HG03196 (cell line): Measurements from ENCODE around the gene TRIM41.

ENCODE experiments used
- ATAC-seq: cut with Tn5 transposase; IDR thresholded peaks from one replicate; pipeline ENCODE4 v1.9.1; 2021; ENCODE audit not compliant: unreplicated experiment

TRIM41 gene

GRCh38 chr5:181231432-181231831 lies 8.4 kb downstream of the TRIM41 start:
- no peak for ATAC-seq

GRCh38 chr5:181232593-181232992 lies 9.5 kb downstream of the TRIM41 start:
- ATAC-seq = no peak

- no peak for ATAC-seq
These were observed 10.2 kb downstream of the TRIM41 start for GRCh38 chr5:181233088-181233800.

GRCh38 chr5:181233801-181234454 lies 10.8 kb downstream of the TRIM41 start:
- ATAC-seq = no peak

- ATAC-seq = no peak
These were observed 11.6 kb downstream of the TRIM41 start for GRCh38 chr5:181234455-181235306.

GRCh38 chr5:181235323-181235688 lies 12.2 kb downstream of the TRIM41 start:
- no peak for ATAC-seq

- no peak for ATAC-seq
These were observed 12.7 kb downstream of the TRIM41 start for GRCh38 chr5:181235689-181236366.

- ATAC-seq = no peak
These were observed 13.4 kb downstream of the TRIM41 start for GRCh38 chr5:181236471-181236870.

GRCh38 chr5:181236954-181237641 lies 14.0 kb downstream of the TRIM41 start:
- no peak for ATAC-seq

GRCh38 chr5:181237729-181238385 lies 14.8 kb downstream of the TRIM41 start:
- no peak for ATAC-seq

GRCh38 chr5:181239062-181239663 lies 16.1 kb downstream of the TRIM41 start:
- no peak for ATAC-seq

- no peak for ATAC-seq
These were observed 18.4 kb downstream of the TRIM41 start for GRCh38 chr5:181241393-181241975.

- no peak for ATAC-seq
These were observed 19.0 kb downstream of the TRIM41 start for GRCh38 chr5:181242031-181242451.

- peak; percentile 0 for ATAC-seq
These were observed 20.0 kb downstream of the TRIM41 start for GRCh38 chr5:181243018-181243563.

GRCh38 chr5:181243564-181244343 lies 20.7 kb downstream of the TRIM41 start, which contains the start of gene RACK1:
Gene RACK1 (minus strand): TSS chr5:181243906. CDS start chr5:181243800, 106 bp downstream.
- peak; percentile 56 for ATAC-seq

GRCh38 chr5:181245427-181246275 lies 22.6 kb downstream of the TRIM41 start:
- ATAC-seq = peak; percentile 5
